Ascending aorta (tissue), 2 donors: ENCODE data around the gene MYL3. TPM values are rescaled to one million over a fixed set of nuclear protein-coding genes. Genes with fewer than 3 reads are reported as not detected.

Experiments used
- DNase-seq, 2 donors: peaks; one replicate each; pipeline ENCODE4 v3.0.0-alpha.2; 2019; ENCODE audit warnings: low spot score in 2 of 2
- H3K27ac ChIP-seq, 2 donors: fragments of 200-600 bp; sonication (generic); one replicate each; pipeline ENCODE4 v1.5.1; 2016 to 2017; ENCODE audit warnings: mild to moderate bottlenecking in 1 of 2
- H3K27me3 ChIP-seq: fragments of 200-600 bp; sonication (generic); one replicate; pipeline ENCODE4 v1.5.1; 2017
- H3K36me3 ChIP-seq, 2 donors: fragments of 200-600 bp; sonication (generic); one replicate each; pipeline ENCODE4 v1.5.1; 2016
- H3K4me1 ChIP-seq, 2 donors: fragments of 200-600 bp; sonication (generic); one replicate each; pipeline ENCODE4 v1.5.1; 2016 to 2017; ENCODE audit warnings: mild to moderate bottlenecking in 1 of 2
- H3K4me3 ChIP-seq, 2 donors: fragments of 200-600 bp; sonication (generic); one replicate each; pipeline ENCODE4 v1.5.1; 2016 to 2017; ENCODE audit warnings: mild to moderate bottlenecking in 1 of 2
- H3K9me3 ChIP-seq, 2 donors: fragments of 200-600 bp; sonication (generic); one replicate each; pipeline ENCODE4 v1.5.1; 2016
- intact Hi-C: fragments of 100-400 bp; cut with DNase I; formaldehyde crosslinking; loops from one replicate; pipeline ENCODE4 v1.15.1; 2023
- total RNA-seq: library from RNA; depleted of rRNA; stranded (reverse); fragments of >200 nt; gene quantifications from one replicate; pipeline ENCODE4 v1.1.0, GENCODE V29; 2016
- TF ChIP-seq, protein P1 (sequence below), 3 experiments: fragments of 200-600 bp in 2 of 3; fragments of 450-650 bp in 1 of 3; sonication (generic) in 2 of 3; IDR thresholded peaks; one replicate each; pipeline ENCODE4 v1.5.1; 2016 to 2019; ENCODE audit warnings: antibody characterized with exemption in 3 of 3, mild to moderate bottlenecking in 1 of 3, moderate library complexity in 1 of 3

The MYL3 gene
- total RNA-seq, 1 donor from 2014 or later, result 3.6 TPM

- Histone ChIP-seq H3K9me3 (no peaks in the 10 kb centered on the region), H3K4me3 (no peak overlapping the region), H3K36me3 (no peaks in the 10 kb centered on the region), H3K27me3 (no peaks in the 10 kb centered on the region), H3K27ac (peak overlapping the region in 1 of 2 donors; percentile 35), H3K4me1 (peaks cover 12 to 22% of the 10 kb centered on the region in 2 donors)
- TF ChIP-seq, protein P1, sequence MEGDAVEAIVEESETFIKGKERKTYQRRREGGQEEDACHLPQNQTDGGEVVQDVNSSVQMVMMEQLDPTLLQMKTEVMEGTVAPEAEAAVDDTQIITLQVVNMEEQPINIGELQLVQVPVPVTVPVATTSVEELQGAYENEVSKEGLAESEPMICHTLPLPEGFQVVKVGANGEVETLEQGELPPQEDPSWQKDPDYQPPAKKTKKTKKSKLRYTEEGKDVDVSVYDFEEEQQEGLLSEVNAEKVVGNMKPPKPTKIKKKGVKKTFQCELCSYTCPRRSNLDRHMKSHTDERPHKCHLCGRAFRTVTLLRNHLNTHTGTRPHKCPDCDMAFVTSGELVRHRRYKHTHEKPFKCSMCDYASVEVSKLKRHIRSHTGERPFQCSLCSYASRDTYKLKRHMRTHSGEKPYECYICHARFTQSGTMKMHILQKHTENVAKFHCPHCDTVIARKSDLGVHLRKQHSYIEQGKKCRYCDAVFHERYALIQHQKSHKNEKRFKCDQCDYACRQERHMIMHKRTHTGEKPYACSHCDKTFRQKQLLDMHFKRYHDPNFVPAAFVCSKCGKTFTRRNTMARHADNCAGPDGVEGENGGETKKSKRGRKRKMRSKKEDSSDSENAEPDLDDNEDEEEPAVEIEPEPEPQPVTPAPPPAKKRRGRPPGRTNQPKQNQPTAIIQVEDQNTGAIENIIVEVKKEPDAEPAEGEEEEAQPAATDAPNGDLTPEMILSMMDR (IDR thresholded peaks at IDR 0.05), result no peak
- intact Hi-C loops, result no loop called here
- no peak for DNase-seq
These were observed 1.8 kb upstream of the MYL3 start for GRCh38 chr3:46865031-46865507.

- Histone ChIP-seq H3K27ac (no peak overlapping the region), H3K4me3 (no peak overlapping the region), H3K36me3 (no peaks in the 10 kb centered on the region), H3K27me3 (no peaks in the 10 kb centered on the region), H3K9me3 (no peaks in the 10 kb centered on the region), H3K4me1 (peaks cover 12 to 22% of the 10 kb centered on the region in 2 donors)
- DNase-seq, result no peak
- intact Hi-C loops, result no loop called here
- TF ChIP-seq, protein P1 (IDR thresholded peaks at IDR 0.05), result no peak
These were observed 1.0 kb upstream of the MYL3 start for GRCh38 chr3:46864061-46864881.

- Histone ChIP-seq H3K9me3 (no peaks in the 10 kb centered on the region), H3K36me3 (no peaks in the 10 kb centered on the region), H3K4me3 (no peak overlapping the region), H3K27me3 (no peaks in the 10 kb centered on the region), H3K4me1 (peaks cover 5 to 7% of the 10 kb centered on the region in 2 donors), H3K27ac (no peak overlapping the region)
- TF ChIP-seq, protein P1 (IDR thresholded peaks at IDR 0.05), result no peak
- peak in 1 of 2 donors; percentile 46 for DNase-seq
- intact Hi-C loops, result no loop called here
These were observed 747 bp downstream of the MYL3 start for GRCh38 chr3:46862369-46863025.

GRCh38 chr3:46861605-46862368 is 1.5 kb downstream of the MYL3 start:
- Histone ChIP-seq H3K27me3 (no peaks in the 10 kb centered on the region), H3K4me1 (peaks cover 0 to under 1% of the 10 kb centered on the region in 2 donors), H3K4me3 (no peak overlapping the region), H3K36me3 (no peaks in the 10 kb centered on the region), H3K27ac (no peak overlapping the region), H3K9me3 (no peaks in the 10 kb centered on the region)
- peak in 1 of 2 donors; percentile 3 for DNase-seq
- TF ChIP-seq, protein P1 (IDR thresholded peaks at IDR 0.05), result no peak
- intact Hi-C loops, result no loop called here

- DNase-seq, result peak; percentile 4 to 52
- no peaks in the 10 kb centered on the region for H3K9me3 ChIP-seq
- TF ChIP-seq, protein P1 (IDR thresholded peaks at IDR 0.05), result no peak
- H3K36me3 ChIP-seq, result no peaks in the 10 kb centered on the region
- H3K4me3 ChIP-seq, result no peak overlapping the region
- H3K4me1 ChIP-seq, result no peaks in the 10 kb centered on the region
- H3K27ac ChIP-seq, result no peak overlapping the region
- intact Hi-C loops, result no loop called here
- H3K27me3 ChIP-seq, result no peaks in the 10 kb centered on the region
These were observed 2.2 kb downstream of the MYL3 start for GRCh38 chr3:46860810-46861604.
